GM19240 (cell line): ENCODE measurements around the gene RBM33.

Experiments
- DNase-seq: peaks from one replicate; pipeline ENCODE4 v3.0.0; 2011; ENCODE audit warnings: low spot score; ENCODE audit not compliant: insufficient read length

Gene RBM33

GRCh38 chr7:155744971-155745683 is 100.7 kb downstream of the RBM33 start:
- DNase-seq = no peak

DNA sequence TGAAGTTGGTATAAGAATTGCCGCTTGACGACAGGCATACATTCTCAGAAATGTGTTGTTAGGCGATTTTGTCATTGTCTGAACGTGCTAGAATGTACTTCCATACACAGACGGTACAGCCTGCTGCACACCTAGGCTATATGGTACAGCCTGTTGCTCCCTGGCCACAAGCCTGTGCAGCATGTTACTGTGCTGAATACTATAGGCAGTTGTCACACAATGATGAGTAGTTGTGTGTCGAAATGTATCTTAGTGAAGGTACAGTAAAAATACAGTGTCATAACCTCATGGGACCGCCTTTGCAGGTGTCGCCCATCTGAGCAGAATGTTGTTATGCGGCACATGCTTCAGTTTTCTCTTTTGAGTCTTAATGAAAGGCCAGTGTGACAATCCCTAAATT is 101.3 kb downstream of the RBM33 start:
- DNase-seq = no peak

DNA sequence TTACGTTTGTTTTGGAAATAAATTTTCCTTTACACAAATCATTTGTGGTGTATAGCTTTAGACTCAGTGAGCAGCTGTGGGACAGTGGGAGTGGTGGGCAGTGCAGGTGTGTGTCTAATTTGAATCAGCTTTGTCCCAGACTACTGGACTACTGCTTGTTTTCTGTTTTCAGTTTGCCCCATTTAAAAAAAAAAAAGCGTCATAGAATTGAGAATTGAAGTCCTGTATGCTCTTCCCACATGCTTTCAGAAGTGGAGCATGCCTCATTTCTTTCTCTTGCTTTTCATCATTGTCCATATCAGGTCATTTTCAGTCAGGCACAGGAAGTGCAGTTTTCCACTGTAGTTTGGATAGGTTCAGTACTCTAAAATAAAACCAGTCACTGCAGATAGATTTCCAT is 101.7 kb downstream of the RBM33 start:
- no peak for DNase-seq

GRCh38 chr7:155747209-155747608 is 102.7 kb downstream of the RBM33 start:
- no peak for DNase-seq

DNA sequence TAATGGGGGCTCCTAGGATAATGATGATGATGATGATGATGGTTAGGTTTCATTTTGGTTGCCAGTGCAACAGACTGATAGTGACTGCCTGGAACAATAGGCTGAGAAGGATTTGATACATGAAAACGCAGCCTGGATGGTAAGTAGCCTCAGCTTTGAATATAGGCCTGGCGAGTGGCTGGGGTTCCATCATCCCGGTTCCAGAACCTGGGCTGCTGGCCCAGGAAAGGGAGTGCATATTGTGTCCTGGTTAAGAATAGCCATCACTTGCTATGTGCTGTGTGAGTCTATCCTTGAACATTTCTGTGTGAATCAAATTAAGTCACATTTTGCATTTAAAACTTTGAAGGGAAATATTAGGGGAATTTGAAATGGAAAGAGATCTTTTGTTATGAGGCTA is 105.1 kb downstream of the RBM33 start:
- DNase-seq = no peak

DNA sequence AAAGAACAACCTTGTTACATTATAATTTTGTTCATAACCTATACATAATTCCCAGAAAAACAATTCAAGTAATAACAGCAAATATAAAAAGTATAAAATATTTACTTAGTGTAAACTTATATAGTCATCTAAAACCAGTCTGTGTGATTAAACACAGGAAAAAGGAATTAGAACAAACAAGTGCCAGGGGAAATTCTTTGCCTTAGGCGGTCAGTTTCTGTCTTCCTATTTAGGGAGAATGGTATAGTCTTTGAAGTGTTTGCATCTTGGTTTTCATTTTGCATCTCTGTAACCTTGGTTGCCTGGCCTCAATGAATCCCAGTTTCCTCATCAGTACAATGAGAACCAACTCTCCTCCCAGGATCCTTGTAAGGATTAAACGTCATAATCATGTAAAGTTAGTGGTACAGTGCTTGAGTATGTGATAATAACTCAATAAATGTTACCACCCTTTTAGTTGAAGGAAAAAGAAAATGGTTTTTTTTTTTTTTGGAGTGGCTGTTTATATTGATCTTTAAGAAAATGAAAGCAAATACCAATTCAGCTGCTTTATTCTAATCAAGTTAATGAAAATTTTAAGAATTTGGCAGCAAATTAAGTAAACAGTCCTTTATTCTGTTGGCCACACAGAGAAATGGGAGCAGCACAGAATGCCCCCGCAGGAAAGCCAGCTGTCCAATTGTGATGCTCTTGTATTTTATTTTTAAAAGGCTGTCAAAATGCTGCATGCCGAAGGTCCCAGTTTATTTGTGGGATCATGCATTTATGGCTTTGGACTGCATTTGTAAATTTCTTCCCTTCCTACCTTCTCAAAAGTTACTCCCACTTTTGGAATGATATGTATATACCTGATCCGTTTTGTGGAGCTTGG is 106.0 kb downstream of the RBM33 start:
- DNase-seq = no peak

GRCh38 chr7:155751409-155751808 is 106.9 kb downstream of the RBM33 start:
- no peak for DNase-seq

- DNase-seq = no peak
Observed at GRCh38 chr7:155752756-155753445, 108.4 kb downstream of the RBM33 start.

DNA sequence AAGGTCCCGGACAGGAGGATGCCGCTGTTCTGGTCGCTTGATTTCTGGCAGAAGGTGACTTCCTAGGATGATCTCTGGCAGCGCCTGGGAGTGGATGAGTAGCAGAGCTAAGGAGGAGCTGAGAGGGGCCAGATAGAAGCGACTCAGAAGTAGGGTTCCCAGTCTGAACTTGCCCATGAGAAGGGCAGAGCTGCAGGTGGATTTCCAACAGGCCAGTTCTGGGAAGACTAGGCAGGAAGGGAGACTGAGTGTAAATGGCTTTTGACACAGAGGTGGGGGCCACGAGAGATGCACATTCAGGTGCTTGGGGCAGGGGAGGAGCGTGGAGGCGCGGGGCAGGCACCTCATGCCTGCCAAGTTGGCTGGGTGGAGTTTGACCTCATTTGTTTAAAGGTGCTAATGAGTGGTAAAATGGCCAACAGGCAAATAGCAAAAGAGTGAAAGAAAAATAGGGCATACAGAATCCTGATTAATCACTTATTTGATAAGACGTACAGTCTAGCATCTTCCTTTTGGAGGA is 109.0 kb downstream of the RBM33 start:
- no peak for DNase-seq

- DNase-seq = no peak
Observed at GRCh38 chr7:155754165-155754564, 109.7 kb downstream of the RBM33 start.

- no peak for DNase-seq
Observed at GRCh38 chr7:155755026-155755425, 110.6 kb downstream of the RBM33 start.

GRCh38 chr7:155756322-155756721 is 111.9 kb downstream of the RBM33 start:
- no peak for DNase-seq

- DNase-seq = no peak
Observed at GRCh38 chr7:155758348-155758747, 113.9 kb downstream of the RBM33 start.

DNA sequence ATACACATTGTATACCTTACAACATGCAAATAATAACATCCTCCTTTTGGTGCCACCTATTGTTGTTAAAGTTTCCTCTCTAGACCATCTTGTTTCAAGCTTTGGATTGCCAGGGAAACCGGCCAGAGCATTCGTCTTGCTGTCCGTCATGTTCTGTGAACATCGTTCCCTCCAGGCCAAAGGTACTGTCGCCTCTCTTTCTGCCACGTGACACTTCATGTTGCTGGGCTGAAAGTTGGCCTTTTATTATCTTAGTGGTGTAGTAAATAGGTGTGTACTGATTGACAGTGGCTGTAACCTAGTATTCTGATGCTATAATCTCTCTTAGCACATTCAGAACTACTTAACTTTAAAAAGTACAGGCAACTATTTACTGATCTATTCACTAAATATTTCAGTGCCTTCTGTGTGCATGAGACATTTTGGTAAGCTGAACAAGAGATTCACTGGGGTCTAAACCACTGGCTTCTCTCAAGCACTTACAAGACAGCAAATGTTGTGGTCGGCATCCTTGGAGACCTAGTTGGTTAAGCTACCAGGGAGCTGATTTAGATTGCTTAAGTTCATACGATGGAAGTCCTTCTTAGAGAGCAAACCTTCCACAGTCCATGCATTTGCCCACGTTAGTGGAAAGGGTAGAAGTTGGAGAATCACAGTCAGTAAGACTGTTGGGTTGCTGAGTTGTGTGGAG is 115.4 kb downstream of the RBM33 start:
- DNase-seq = no peak

GRCh38 chr7:155761162-155761561 is 116.7 kb downstream of the RBM33 start:
- DNase-seq = no peak

- DNase-seq = no peak
Observed at GRCh38 chr7:155762036-155762435, 117.6 kb downstream of the RBM33 start.

DNA sequence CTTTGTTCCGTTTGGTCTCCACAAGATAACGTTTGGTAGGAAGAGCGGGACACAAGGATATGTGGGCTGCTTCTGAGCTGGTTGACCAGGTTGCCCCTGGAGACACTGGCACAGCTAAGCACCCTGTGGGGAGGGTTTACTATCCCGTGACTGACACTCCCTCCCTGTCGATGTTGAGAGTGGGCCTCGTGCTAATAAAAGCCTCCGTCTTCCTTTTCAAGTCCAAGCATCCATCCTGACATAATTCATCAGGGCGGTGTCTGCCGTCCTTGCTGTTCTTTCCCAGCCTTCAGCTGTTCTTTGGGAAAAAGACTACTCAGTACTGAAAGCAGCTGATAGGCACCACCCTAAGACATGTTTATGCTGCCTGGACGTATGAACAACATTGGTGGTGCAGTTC is 118.2 kb downstream of the RBM33 start:
- no peak for DNase-seq

- DNase-seq = no peak
Observed at GRCh38 chr7:155763122-155763521, 118.7 kb downstream of the RBM33 start.

GRCh38 chr7:155763691-155764437 is 119.4 kb downstream of the RBM33 start:
- DNase-seq = no peak

DNA sequence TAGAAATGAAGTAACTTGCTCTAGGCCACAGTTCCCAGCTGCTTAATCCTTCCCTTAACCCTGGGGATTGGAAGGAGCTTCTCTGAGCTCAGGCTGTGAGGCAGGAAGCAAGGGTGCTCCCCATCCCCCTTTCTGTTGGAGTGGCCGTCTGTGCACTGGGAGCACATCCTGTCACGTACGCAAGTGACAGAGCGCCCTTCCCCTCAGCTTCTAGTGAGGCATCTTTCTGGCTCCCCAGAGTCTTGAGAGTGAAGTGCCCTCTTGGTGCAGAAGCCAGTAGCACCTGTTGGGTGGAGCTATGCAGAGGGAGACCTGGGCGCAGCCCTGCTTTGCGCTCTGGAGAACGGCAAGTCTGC is 120.0 kb downstream of the RBM33 start:
- DNase-seq = no peak

GRCh38 chr7:155765458-155765857 is 121.0 kb downstream of the RBM33 start:
- no peak for DNase-seq
